ENCODE results near the gene SMU1. TPM values are rescaled to one million over a fixed set of nuclear protein-coding genes. Genes with fewer than 3 reads are reported as not detected.

Gene SMU1
- total RNA-seq, 2 donors from 2014 or later = 11.4 to 12.2 TPM

- Histone ChIP-seq H3K9me3 (no peaks in the 10 kb centered on the region), H3K27me3 (no peaks in the 10 kb centered on the region), H3K36me3 (peaks cover 50% of the 10 kb centered on the region), H3K27ac (no peak overlapping the region), H3K4me1 (peaks cover 0 to 33% of the 10 kb centered on the region in 2 donors), H3K4me3 (no peak overlapping the region)
- no peak for TF ChIP-seq CTCF (IDR thresholded peaks at IDR 0.05)
- DNase-seq (ENCODE audit: low spot score) = no peak
Measured at GRCh38 chr9:33113799-33114547, 37.5 kb upstream of the SMU1 start.

- peaks cover 50% of the 10 kb centered on the region for H3K36me3 ChIP-seq
- H3K4me1 ChIP-seq = peaks cover 0 to 32% of the 10 kb centered on the region in 2 donors
Measured at GRCh38 chr9:33112094-33112493, 35.6 kb upstream of the SMU1 start.

GRCh38 chr9:33111631-33112030, 35.2 kb upstream of the SMU1 start:
- H3K36me3 ChIP-seq = peaks cover 50% of the 10 kb centered on the region
- TF ChIP-seq CTCF (IDR thresholded peaks at IDR 0.05) = no peak

More at GRCh38 chr9:33112094-33112493, 35.6 kb upstream of the SMU1 start:
- DNase-seq (ENCODE audit: low spot score) = no peak
- H3K27me3 ChIP-seq = no peaks in the 10 kb centered on the region
- H3K9me3 ChIP-seq = no peaks in the 10 kb centered on the region
- no peak overlapping the region for H3K4me3 ChIP-seq
- H3K27ac ChIP-seq = no peak overlapping the region
- TF ChIP-seq CTCF (IDR thresholded peaks at IDR 0.05) = no peak

GRCh38 chr9:33110686-33111085, 34.2 kb upstream of the SMU1 start:
- H3K27me3 ChIP-seq = no peaks in the 10 kb centered on the region
- no peak for TF ChIP-seq CTCF (IDR thresholded peaks at IDR 0.05)
- no peak overlapping the region for H3K4me3 ChIP-seq
- no peak for DNase-seq (ENCODE audit: low spot score)
- no peak overlapping the region for H3K27ac ChIP-seq
- peaks cover 0 to 36% of the 10 kb centered on the region in 2 donors for H3K4me1 ChIP-seq
- peaks cover 44% of the 10 kb centered on the region for H3K36me3 ChIP-seq
- H3K9me3 ChIP-seq = no peaks in the 10 kb centered on the region

More at GRCh38 chr9:33111631-33112030, 35.2 kb upstream of the SMU1 start:
- H3K4me1 ChIP-seq = peaks cover 0 to 32% of the 10 kb centered on the region in 2 donors
- no peaks in the 10 kb centered on the region for H3K9me3 ChIP-seq
- no peak for DNase-seq (ENCODE audit: low spot score)
- H3K4me3 ChIP-seq = no peak overlapping the region
- H3K27me3 ChIP-seq = no peaks in the 10 kb centered on the region
- H3K27ac ChIP-seq = no peak overlapping the region

GRCh38 chr9:33109850-33110595, 33.5 kb upstream of the SMU1 start:
- TF ChIP-seq CTCF (IDR thresholded peaks at IDR 0.05) = no peak
- DNase-seq (ENCODE audit: low spot score) = no peak
- no peaks in the 10 kb centered on the region for H3K27me3 ChIP-seq
- H3K27ac ChIP-seq = peak overlapping the region in 1 of 2 donors; percentile 28
- peaks cover 38% of the 10 kb centered on the region for H3K36me3 ChIP-seq
- H3K4me1 ChIP-seq = peaks cover 0 to 35% of the 10 kb centered on the region in 2 donors
- H3K4me3 ChIP-seq = no peak overlapping the region
- H3K9me3 ChIP-seq = no peaks in the 10 kb centered on the region
